ENCODE measurements around the gene CCDC69.
"Not testable (repeated sequence)": the region's sequence is repeated elsewhere in the genome, so short reads cannot be mapped to it uniquely, and the experiment has no call there.

The CCDC69 gene

DNA sequence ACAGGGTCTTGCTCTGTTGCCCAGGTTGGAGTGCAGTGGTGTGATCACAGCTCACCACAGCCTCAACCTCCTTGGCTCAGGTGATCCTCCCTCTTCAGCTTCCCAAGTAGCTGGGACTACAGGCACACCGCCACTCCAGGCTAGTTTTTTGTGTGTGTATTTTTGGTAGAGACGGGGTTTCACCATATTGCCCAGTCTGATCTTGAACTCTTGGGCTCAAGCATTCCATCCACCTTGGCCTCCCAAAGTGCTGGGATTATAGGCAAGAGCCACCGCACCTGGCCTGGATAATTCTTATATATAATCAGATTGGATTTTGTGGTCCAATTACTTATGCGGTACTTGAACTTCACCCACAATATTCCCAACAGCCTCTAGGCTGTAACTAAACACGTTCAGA lies 19.8 kb downstream of the CCDC69 start:
- no peak for DNase-seq (ENCODE audit: extremely low read depth, insufficient read length)
- no peak overlapping the region for H3K4me3 ChIP-seq (replicated peaks; ENCODE audit: low read depth, low read length)
- TF ChIP-seq, protein P1, sequence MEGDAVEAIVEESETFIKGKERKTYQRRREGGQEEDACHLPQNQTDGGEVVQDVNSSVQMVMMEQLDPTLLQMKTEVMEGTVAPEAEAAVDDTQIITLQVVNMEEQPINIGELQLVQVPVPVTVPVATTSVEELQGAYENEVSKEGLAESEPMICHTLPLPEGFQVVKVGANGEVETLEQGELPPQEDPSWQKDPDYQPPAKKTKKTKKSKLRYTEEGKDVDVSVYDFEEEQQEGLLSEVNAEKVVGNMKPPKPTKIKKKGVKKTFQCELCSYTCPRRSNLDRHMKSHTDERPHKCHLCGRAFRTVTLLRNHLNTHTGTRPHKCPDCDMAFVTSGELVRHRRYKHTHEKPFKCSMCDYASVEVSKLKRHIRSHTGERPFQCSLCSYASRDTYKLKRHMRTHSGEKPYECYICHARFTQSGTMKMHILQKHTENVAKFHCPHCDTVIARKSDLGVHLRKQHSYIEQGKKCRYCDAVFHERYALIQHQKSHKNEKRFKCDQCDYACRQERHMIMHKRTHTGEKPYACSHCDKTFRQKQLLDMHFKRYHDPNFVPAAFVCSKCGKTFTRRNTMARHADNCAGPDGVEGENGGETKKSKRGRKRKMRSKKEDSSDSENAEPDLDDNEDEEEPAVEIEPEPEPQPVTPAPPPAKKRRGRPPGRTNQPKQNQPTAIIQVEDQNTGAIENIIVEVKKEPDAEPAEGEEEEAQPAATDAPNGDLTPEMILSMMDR (IDR thresholded peaks at IDR 0.05; ENCODE audit: insufficient read depth, low read length, poor library complexity, severe bottlenecking), result no peak
- peaks cover 9% of the 10 kb centered on the region for H3K36me3 ChIP-seq (ENCODE audit: control insufficient read depth, insufficient read depth, low read length)
- H3K27me3 ChIP-seq (replicated peaks; ENCODE audit: control insufficient read depth, insufficient read depth, low read length), result no peaks in the 10 kb centered on the region

DNA sequence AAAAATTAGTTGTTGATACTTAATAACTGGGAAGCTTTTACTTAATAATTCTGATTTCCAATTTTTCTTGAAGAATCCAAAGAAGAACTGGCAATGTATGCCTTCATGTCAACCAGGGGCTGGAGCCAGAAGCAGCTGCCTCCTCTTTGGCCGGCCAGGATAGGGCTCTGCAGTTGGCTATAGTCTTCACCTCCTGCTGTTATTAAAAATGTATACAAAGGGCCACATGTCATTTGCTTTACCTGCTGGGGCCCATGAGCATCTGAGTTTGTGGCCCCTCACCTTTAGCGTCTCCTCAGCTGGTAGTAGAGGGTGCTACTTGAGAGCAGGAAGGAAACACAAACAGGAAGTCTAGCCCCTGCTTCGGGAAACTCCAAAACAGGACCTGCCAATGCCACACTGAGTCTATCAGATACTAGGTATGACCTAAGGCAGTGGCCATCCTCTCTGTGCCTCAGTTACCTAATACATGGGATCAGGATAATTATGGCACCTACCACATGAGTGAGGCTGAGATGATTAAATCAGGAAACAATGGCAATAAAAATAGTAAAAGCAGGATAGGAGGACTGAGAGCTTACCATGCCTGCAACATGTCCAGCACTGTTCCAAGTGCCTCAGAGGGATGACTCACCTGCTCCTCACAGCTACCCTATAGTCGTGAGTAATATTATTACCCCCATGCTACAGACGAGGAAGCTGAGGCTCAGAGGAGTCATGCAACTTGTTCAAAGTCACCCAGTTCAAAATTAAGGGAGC lies 21.3 kb downstream of the CCDC69 start:
- H3K36me3 ChIP-seq (ENCODE audit: control insufficient read depth, insufficient read depth, low read length), result peaks cover 14% of the 10 kb centered on the region
- H3K4me3 ChIP-seq (replicated peaks; ENCODE audit: low read depth, low read length), result no peak overlapping the region
- no peaks in the 10 kb centered on the region for H3K27me3 ChIP-seq (replicated peaks; ENCODE audit: control insufficient read depth, insufficient read depth, low read length)
- TF ChIP-seq, protein P1 (IDR thresholded peaks at IDR 0.05; ENCODE audit: insufficient read depth, low read length, poor library complexity, severe bottlenecking), result no peak
- DNase-seq (ENCODE audit: extremely low read depth, insufficient read length), result no peak

DNA sequence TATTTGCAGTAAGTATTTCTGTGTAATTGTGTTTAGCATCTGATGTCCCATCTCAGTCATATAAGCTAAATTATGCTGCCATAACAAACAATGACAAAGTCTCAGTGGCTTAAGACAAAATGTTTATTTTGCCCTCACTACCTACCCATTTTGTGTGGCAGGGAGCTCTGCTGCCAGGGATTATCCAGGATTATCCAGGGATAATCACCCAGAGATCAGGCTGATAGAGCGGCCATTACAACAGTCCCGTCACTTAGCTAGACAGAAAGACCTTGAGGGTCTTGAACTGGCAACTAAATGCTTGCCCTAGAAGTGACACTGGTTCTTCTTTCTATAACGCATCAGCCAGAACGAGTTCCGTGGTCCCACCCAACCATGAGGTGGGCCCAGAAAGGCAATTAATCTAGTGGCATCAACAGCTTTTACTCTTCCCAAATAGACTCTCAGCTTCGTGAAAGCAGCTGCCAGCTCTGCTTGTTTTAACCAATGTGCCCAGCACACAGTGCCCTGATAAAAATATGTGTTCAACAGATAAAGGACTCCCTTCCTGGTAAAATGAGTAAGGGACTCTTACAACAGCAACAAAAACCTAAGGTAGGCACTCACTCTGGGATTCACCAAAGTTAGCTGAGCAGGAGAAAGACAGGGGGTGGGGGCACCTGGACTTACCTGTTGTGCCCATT lies 22.8 kb downstream of the CCDC69 start:
- Histone ChIP-seq H3K36me3 (ENCODE audit: control insufficient read depth, insufficient read depth, low read length) (peaks cover 14% of the 10 kb centered on the region), H3K4me3 (replicated peaks; ENCODE audit: low read depth, low read length) (no peak overlapping the region), H3K27me3 (replicated peaks; ENCODE audit: control insufficient read depth, insufficient read depth, low read length) (no peaks in the 10 kb centered on the region)
- TF ChIP-seq, protein P1 (IDR thresholded peaks at IDR 0.05; ENCODE audit: insufficient read depth, low read length, poor library complexity, severe bottlenecking), result no peak
- no peak for DNase-seq (ENCODE audit: extremely low read depth, insufficient read length)

GRCh38 chr5:151199581-151200185 lies 24.2 kb downstream of the CCDC69 start:
- TF ChIP-seq, protein P1 (IDR thresholded peaks at IDR 0.05; ENCODE audit: insufficient read depth, low read length, poor library complexity, severe bottlenecking), result no peak
- H3K36me3 ChIP-seq (ENCODE audit: control insufficient read depth, insufficient read depth, low read length), result peaks cover 13% of the 10 kb centered on the region
- no peaks in the 10 kb centered on the region for H3K27me3 ChIP-seq (replicated peaks; ENCODE audit: control insufficient read depth, insufficient read depth, low read length)
- H3K4me3 ChIP-seq (replicated peaks; ENCODE audit: low read depth, low read length), result no peak overlapping the region
- no peak for DNase-seq (ENCODE audit: extremely low read depth, insufficient read length)

- TF ChIP-seq, protein P1 (IDR thresholded peaks at IDR 0.05; ENCODE audit: insufficient read depth, low read length, poor library complexity, severe bottlenecking), result no peak
- peaks cover 13% of the 10 kb centered on the region for H3K36me3 ChIP-seq (ENCODE audit: control insufficient read depth, insufficient read depth, low read length)
Observed at GRCh38 chr5:151198861-151199260, 25.0 kb downstream of the CCDC69 start.

GRCh38 chr5:151197291-151197600 lies 26.6 kb downstream of the CCDC69 start:
- H3K4me3 ChIP-seq (replicated peaks; ENCODE audit: low read depth, low read length); H3K27me3 ChIP-seq (replicated peaks; ENCODE audit: control insufficient read depth, insufficient read depth, low read length); DNase-seq (ENCODE audit: extremely low read depth, insufficient read length): not testable (repeated sequence)
- peaks cover 13% of the 10 kb centered on the region for H3K36me3 ChIP-seq (ENCODE audit: control insufficient read depth, insufficient read depth, low read length)

More at GRCh38 chr5:151198861-151199260, 25.0 kb downstream of the CCDC69 start:
- Histone ChIP-seq H3K4me3 (replicated peaks; ENCODE audit: low read depth, low read length) (no peak overlapping the region), H3K27me3 (replicated peaks; ENCODE audit: control insufficient read depth, insufficient read depth, low read length) (no peaks in the 10 kb centered on the region)
- no peak for DNase-seq (ENCODE audit: extremely low read depth, insufficient read length)
